Measurements from ENCODE around the gene CROCC2.
A peak's percentile ranks its signal among the peaks of the same experiment; 100 is the strongest.

Gene CROCC2

GRCh38 chr2:241015439-241015838 lies 109.3 kb downstream of the CROCC2 start:
- no peak for DNase-seq (ENCODE audit: low spot score)

DNA sequence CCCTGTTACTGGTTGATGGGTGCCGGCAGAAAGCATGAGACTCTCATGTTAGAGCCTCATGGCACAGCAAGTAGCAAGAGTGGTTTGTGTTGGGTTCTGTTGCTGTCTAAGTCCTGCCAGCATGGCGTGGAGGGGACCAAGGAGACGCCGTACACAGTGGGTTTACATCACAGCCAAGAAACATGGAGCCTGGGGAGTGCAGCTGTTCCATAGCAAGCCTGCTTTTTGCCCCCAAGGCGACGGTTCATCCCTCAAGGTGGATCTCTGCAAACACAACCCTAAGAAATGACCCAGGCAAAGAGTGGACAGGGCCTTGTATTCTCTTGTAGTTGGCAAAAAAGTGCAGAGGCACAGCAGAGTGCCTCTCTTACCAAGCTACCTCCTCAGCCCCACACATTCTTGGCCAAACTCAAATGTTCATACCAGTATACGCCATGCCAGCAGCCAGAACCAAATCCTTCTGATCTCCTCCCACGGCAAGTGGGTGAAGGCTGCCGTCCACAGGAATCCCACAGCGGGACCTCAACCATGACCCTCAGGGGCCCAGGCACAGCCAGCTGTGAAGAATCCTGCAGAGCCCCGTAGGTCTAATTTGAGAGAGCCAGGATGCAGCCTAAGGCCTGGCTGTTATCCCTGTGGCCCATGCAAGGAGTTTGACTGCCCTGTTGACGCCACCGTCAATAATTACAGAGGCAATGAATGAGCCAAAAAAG lies 111.2 kb downstream of the CROCC2 start:
- no peak for DNase-seq (ENCODE audit: low spot score)

DNA sequence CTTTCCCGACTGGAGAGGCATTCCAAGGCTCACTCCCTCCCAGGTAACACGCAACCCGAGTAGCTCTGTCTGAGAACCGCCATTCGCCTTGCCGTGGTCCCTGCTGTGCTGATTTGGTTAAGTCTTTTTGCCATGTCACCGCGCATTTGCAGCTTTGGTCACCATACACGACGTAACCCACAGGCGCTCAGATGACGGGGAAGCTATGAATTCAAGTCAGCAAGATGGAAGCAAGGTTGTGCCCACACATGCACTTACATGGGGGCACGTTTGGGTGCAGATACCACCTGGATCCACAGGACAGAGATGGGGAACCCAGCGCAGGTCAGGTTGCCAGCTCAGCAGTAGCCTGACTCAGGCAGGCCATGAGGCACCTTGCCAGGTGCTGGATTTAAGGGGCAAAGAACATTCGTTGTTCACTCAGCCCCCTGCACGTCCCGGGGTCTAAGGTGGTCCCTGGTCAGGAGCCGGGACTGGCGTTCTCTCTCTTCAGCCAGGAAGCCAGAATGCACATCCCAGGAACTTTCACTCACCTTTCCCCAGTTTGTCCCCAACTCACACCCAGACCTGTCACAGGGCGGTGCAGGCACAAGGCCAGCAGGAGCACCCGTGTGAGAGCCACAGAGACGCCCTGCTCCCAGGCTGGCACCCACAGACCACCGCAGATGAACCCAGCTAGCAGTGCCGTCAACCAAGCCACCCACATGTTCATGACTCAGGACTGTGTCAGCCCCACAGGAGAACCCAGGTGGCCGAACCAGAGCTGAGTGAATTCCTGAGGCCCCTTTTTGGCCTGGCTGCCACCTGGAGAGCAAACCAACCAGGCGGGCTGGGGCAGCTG lies 112.1 kb downstream of the CROCC2 start:
- DNase-seq (ENCODE audit: low spot score) = no peak

DNA sequence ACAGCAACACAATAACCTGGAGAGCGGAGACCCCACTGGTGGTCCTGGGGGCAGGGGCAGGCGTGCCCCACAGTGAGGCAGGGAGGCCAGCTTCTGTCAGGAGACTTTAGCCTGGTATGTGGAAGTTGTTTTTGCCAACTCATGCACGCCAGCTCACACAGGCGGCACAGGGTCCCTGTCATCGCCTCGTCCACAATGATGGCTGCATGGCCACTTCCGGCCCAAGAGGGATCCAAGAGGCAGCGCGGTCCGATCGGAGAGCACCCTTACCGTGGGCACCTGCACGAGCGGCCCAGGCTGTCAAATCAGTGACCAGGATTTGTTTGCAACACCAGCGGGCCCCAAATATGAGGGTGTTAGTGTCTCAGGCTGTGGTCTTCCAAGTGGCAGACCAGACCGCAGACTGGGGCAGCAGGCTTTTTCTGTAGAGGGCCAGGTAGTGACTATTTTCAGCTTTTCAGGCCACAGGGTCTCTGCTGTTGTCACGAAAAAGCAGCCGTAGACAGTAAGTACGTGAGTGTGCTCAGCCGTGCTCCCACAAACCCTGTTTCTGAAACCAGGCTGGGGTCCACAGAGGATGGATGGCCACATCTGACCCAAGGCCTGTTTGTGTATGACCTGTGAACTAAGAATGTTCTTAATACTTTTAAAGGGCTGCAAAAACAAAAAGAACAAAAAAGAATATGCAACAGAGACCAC lies 113.5 kb downstream of the CROCC2 start:
- no peak for DNase-seq (ENCODE audit: low spot score)

DNA sequence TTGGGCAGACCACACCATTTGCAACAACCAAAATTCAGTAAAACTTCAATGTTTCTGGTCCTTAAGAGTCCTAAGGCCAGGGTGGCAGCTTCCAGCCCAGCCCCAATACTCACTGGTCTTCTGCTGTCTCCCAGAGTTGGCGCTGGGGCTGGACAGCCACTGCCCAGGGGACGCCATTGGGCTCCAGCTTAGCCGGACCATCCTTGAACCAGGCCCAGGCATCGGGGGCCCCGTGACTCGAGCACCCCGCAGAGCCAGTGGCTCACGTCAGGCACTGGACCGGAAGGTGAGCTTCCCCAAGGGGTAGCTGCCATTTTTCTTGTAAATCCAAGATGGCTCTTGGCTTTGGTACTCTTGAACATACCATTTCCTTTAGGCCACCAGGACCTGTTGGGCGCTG lies 114.1 kb downstream of the CROCC2 start:
- no peak for DNase-seq (ENCODE audit: low spot score)

DNA sequence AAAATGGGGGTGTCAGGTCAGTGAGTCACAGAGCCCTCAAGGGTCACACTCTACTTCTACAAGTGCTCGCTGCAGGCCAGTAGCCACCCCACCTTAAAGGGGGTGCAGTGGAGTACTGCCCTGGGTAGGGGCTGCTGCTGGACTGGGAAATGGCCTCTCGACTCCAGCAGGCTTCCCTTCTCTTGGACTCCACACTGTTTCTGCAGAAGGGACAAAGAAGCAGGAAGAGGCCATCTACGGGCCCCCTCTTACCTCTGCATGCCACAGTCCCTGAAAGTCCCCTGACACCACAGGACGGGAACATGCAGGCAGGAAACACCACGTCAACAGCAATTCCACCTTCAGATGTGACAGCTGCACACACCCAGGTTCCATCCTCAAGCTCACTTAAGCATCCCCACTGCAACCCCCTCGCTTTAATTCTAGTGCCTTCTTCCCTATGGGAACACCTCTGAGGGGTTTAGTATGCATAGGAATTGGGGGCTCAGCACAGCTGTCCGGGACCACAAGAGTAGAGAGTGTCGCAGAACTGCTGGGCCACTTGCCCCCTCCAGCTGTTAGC lies 114.6 kb downstream of the CROCC2 start:
- DNase-seq (ENCODE audit: low spot score) = no peak

GRCh38 chr2:241025639-241026038 lies 119.5 kb downstream of the CROCC2 start:
- DNase-seq (ENCODE audit: low spot score) = no peak

DNA sequence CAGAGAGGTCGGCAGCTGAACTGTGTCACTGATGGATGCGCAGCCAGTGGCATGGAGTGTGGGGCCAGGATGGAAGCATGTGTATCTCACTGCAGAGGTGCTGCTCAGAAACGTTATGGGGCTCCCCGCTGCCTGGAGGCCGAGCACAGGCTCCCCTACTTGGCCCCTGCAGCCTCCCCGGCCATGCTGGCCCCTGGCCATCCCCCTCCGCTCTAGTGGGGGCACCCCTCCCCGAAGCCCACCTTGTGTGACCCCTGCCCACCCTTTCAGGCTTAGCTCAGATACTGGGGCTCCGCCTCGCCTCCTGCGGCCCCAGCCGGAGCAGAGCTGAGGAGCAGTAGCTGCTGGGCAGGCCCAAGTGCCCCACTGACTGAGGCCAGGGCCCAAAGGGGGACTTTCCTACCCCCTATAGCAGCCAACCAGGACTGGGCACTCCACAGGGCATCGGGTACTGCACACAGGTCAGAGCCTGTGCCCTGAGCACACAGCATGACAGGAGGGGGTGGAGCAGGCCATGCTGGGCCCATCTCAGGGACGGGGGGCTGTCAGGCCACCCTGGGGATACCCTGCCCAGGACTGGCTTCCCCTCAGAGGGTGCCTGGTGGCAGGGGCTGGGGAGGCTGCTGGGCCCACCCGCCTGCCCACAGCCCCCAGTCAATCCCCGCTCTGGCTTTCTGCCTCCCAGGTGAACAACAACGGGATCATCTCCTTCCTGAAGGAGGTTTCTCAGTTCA lies 123.6 kb downstream of the CROCC2 start:
- DNase-seq (ENCODE audit: low spot score) = no peak

DNA sequence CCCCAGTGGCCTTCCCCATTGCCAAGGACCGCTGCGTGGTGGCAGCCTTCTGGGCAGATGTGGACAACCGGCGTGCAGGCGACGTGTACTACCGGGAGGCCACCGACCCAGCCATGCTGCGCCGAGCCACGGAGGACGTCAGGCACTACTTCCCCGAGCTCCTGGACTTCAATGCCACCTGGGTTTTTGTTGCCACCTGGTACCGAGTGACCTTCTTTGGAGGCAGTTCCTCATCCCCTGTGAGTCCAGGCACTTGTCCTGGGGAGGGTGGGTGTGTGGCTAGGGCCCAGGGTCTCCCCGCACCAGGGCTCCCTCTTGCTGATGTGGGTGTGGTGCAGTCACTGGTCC lies 124.2 kb downstream of the CROCC2 start:
- DNase-seq (ENCODE audit: low spot score) = no peak

- no peak for DNase-seq (ENCODE audit: low spot score)
Observed at GRCh38 chr2:241030883-241031282, 124.7 kb downstream of the CROCC2 start.

DNA sequence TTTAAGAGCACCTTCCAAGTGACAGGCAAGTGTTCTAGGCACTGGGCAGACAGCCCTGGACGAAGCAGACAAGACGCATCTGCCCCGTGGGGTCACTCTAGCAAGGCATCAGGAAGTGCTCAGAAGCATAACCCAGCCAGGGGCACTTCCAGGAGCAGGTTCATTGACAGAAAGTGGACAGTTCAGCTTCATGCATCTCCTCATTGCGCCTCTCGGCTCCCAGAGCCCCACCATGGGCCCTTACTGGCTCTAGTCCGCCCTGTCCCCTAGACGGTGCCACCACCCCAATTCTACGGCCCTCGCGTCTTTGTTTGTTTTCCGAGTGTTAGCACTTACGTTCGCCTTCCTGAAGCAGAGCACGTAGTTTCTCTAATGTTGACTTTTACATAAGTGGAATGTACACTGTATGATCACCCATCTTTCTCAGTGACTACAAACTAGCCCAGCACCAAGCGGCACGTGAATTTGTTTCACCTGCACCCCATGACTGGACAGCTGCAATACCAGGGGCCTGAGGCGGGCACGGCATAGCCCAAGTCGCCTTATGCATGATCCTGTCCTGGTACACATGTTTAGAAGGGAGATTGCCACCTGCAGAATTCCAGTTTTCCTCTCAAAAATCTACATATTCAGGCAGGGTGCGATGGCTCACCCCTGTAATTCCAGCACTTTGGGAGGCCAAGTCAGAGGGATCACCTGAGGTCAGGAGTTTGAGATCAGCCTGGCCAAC lies 125.5 kb downstream of the CROCC2 start:
- no peak for DNase-seq (ENCODE audit: low spot score)

- no peak for DNase-seq (ENCODE audit: low spot score)
Observed at GRCh38 chr2:241033336-241033987, 127.3 kb downstream of the CROCC2 start.

DNA sequence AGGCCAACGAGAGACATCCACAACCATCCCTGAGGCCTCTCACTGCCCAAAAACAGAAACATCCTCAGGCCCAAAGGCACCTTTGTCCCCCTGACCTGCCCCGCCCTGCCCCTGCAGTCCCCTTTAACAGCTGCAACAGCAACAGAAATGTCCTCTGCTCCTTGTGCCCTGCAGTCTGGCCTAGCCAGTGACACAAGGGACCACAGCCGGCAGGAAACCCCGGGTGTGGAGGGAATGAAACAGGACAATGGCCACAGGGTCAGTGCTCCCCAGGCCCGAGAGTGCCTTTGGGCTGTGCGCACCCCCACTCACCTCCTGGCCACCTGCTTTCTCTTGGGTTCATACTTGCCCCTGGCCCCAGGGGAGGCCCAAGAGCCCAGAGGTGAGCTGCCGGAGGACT lies 127.9 kb downstream of the CROCC2 start:
- no peak for DNase-seq (ENCODE audit: low spot score)

GRCh38 chr2:241034490-241035141 lies 128.5 kb downstream of the CROCC2 start:
- no peak for DNase-seq (ENCODE audit: low spot score)

DNA sequence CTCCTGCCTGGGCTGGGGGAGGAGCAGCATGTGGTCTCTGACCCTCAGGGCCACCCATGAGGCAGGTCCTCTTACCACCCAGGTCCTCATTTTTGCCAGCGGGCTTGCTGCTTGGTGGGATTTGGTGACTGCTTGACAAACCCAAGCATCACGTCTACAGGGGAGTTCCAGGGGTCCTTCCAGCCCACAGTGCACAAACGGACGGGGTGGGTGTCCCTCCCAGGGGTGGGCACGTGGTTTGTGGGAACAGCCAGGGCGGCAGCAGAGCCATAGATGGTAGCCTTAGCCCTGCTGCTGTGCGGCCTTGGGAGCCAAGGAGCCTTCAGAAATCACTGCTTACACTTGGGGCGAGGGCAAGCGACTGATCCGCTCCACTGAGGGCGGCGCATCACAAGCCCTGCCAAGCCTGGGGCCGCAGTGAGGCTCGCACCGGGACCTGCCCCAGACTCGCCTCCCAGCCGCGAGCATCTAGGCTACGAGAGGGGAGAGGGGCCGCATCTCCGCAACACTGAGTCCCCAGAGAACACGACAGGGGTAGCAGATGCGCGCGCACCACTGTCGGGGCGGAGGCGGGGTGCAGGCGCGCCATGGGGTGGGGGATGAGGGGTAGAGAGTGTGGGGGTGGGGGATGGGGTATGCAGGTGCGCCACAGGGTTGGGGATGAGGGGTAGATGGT lies 129.1 kb downstream of the CROCC2 start:
- DNase-seq (ENCODE audit: low spot score) = no peak

- DNase-seq (ENCODE audit: low spot score) = no peak
Observed at GRCh38 chr2:241035818-241036396, 129.8 kb downstream of the CROCC2 start.

GRCh38 chr2:241036397-241036963 lies 130.3 kb downstream of the CROCC2 start:
- peak; percentile 40 for DNase-seq (ENCODE audit: low spot score)

GRCh38 chr2:241036964-241037421 lies 130.9 kb downstream of the CROCC2 start:
- DNase-seq (ENCODE audit: low spot score) = no peak

DNA sequence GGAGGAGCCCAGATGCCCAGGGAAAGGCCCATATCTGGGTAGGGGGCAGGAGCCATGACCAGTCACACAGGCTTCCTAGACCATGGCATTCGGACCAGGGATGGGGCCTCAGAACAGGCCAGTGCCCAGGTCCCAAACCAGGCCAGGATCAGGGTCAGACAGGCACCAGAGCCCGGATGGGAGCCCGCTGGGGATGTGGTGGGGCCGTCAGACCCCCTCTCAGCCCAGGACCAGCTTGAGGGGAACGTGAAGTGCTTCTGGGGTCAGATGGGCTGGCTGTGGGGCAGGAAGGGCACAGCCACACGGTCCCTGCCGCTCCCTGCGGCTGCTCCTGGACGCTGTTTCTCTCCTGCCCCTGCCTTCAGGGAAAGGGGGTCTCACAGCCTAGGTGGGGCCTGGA lies 131.4 kb downstream of the CROCC2 start:
- DNase-seq (ENCODE audit: low spot score) = no peak

Data from activated CD4-positive, alpha-beta T cell treated with anti-CD3 and anti-CD28 coated beads, Interleukin-2, Interleukin-4, amounts not matched to agents 100 ng/mL and 50 ng/mL, durations not matched to agents 16 hours and 8 hours (primary cell).